A172 (cell line): Measurements from ENCODE around the gene SGO2. TPM values are rescaled to one million over a fixed set of nuclear protein-coding genes. Genes with fewer than 3 reads are reported as not detected.
"Not testable (repeated sequence)": the region's sequence is repeated elsewhere in the genome, so short reads cannot be mapped to it uniquely, and the experiment has no call there.

Experiments
- DNase-seq: peaks from one replicate; pipeline ENCODE4 v3.0.0-alpha.2; 2015; ENCODE audit warnings: low spot score
- total RNA-seq: library from RNA; depleted of rRNA; stranded (reverse); fragments of >200 nt; shearing (Covaris generic); gene quantifications from 2 replicates; pipeline ENCODE4 v1.2.3, GENCODE V29; 2014

SGO2 gene
- total RNA-seq, 1 experiment from 2014 or later: 33.1 TPM

- DNase-seq: peak; percentile 42
Measured at GRCh38 chr2:200592406-200593075, 66.5 kb downstream of the SGO2 start.

DNA sequence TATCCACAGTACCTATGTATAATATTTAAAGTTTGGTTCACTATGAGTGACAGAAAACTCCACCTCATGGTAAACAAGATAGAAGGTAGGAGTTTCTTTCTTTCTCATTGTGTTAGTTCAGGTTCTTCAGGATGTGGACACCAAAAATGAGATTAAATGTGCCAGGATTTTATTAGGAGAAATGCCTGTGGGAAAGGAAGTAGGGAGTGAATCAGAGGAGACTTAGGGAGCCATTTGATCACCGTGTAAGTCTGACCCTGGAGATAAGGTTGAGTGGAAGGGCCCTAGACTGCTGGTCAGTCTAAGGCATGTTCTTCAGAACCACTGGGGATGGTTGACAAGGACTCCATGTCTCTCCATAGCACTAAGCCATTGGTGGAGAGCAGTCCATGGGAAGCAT is 67.9 kb downstream of the SGO2 start:
- no peak for DNase-seq

GRCh38 chr2:200595913-200596312 is 69.9 kb downstream of the SGO2 start:
- no peak for DNase-seq

DNA sequence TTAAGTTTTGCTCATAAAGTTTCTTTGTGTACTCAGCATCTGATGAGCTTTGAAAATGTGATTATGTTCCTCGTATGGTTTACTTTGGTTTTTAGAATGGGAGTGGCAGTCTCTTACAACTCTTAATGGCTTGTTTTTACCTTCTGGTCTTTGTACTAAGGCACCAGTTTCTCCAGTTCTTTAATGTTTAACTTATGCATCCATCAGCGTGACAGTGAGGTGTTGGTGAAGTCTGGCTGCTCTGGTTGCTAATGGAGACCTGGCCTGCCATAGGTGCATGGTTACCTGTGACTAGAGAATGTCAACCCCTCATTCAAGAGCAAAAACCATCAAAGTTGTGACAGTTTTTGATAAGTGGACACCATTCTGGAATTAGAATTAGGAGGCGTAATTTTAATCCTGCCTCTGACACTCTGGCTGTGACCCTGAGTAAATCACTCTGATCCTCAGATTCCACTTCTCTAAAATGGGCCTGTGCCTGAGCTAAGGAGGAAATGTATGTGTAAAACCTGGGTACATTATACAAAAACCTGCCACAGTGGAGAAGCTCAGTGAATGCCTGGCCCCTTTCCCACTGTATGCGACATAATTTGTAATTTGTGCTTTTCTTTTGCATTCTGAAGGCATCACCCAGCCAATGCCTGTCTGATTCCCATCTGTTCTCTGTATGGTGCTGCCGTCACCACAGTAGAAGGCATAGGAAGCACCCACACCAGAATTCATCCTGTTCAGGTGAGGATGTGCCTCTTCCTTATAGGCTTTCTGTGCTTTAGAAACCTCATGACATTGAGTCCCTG is 71.0 kb downstream of the SGO2 start:
- no peak for DNase-seq

DNA sequence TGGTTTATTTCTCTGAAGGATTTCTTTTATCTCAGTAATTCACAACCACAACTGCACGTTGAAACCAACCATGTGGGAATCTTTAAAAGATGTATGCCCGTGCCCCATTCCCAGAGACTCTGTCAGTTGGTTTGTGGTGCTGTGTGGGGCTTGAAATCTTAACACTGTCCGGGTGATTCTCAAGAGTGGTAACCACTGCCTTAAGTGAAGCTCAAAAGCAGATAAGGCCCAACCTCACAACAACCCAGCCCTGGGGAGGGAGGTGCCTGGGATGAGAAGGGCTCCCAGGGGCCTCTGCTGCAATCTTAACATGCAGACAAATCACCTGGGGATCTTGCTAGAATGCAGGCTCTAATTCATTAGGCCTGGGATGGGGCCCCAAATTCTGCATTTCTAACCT is 73.2 kb downstream of the SGO2 start:
- DNase-seq: no peak

GRCh38 chr2:200600549-200601225 is 74.7 kb downstream of the SGO2 start:
- no peak for DNase-seq

DNA sequence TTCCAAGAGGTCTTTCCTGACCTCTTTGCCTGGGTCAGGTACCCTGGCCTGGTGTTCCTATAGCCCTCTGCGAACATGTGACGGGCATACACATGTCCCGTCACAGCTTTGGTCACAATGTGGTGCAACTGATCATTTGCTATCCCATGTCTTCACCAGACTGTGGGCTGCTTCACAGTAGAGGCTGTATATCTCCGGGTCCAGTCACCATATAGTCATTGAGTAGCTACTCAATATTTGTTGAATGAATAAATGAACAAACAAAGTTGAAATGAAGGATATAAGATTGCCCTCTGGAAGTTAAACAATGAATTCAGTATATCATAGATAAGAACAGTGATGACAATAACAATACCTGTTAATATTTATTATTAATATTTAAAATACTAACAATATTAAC is 76.6 kb downstream of the SGO2 start:
- no peak for DNase-seq

DNA sequence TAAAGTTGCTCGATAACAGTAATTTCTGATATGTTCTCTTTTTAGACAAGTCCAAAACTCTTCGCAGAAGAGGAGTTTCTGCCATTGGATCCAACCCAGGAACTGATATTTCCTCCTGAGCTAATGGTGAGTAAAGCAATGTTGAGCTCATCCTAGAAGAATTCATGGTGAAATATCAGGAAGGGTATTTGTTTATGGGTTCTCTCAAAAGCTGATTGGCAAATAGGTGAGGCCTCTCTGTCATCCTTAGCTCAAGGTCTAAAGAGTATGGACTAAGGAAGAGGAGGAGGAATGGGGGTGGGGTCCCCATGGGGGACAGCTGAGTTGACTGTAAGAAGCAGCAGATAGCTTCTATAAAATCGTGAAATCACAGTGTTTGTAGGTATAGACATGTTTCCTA is 78.0 kb downstream of the SGO2 start:
- DNase-seq: peak; percentile 46

- no peak for DNase-seq
Measured at GRCh38 chr2:200604571-200605255, 78.7 kb downstream of the SGO2 start.

- DNase-seq: no peak
Measured at GRCh38 chr2:200608341-200609027, 82.5 kb downstream of the SGO2 start.

DNA sequence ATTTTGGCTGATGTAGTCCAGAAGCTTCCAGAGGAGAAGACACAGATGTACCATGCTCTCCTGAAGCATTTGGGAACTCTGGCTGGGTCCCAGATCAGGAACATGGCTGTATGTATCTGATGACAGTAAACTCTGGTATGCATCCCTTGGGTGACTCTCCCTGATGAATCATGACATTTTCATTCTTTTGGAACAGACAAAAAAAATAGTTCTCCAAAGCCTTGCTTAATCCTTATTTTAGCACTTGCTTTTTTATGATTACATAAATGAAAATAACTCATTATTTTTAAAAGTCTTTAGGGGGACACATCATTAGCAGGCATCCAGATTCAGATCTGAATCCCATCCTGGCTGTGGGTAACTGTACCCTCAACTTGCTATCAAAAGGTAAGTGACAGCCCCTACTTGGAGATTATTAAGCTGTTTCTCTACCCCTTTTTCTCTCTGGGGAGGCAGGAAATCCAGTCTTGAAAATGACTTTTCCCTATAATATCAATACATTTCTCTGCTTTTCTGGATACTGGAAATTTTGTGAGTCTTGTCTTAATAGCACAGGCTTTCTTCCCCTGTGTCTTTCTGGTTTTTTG is 83.1 kb downstream of the SGO2 start:
- peak; percentile 85 for DNase-seq

GRCh38 chr2:200610217-200610616 is 84.2 kb downstream of the SGO2 start:
- DNase-seq: not testable (repeated sequence)

DNA sequence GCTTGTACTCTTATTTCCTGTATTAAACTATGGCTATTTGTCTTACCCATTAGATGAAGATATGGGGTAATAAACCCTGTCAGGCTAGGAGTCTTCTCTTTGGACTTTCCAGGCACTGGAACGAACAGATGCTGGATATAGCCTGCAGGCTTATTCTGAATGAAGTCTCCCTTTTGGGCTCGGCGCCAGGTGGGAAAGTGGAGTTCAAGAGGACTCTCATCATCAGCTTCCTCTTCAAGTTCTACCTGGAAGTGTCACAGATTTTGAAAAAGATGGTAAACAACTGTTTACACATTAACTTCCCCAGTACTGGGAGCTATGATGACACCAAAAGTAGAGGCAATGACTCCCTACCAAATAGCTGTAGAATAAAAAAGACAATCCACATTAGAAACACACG is 87.7 kb downstream of the SGO2 start:
- no peak for DNase-seq

- DNase-seq: no peak
Measured at GRCh38 chr2:200614249-200614648, 88.2 kb downstream of the SGO2 start.

GRCh38 chr2:200615247-200615646 is 89.2 kb downstream of the SGO2 start:
- DNase-seq: peak; percentile 57

DNA sequence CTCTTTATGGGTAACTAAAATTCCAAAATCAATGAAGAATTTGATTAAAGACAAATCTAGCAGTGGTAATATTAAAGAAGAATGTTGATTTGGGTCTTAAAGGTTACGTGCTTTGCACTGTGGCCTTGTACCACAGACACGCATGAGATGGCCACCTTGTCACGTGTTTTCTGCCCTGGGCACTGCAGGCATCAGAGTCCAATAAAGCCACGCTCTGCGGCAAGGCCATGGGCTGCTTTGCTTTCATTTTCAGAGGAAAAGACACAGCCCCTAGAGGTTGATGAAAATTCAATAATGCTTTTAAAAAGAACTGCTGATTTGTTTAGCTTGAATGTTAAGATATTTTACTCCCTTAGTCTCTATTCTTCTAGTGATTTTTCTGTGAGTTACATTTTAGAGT is 90.2 kb downstream of the SGO2 start:
- DNase-seq: no peak

DNA sequence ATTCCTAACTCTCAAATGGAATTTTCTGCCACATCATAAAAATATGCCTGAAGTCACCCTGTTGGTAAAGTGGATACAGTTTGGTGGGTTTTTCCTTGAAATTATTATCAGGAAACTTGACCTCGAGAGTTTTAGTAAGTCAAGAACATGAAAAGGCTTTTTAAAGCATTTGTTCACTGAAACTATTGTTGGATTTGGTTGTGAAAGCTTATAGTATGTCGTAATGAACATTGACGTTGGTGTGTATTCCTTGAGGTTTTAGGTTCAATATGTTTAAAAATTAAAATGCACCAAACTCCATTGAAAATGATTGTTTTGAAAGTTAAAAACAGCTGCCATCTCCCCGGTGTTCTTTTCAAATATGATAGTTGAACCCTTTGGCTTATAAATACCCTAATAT is 90.6 kb downstream of the SGO2 start:
- DNase-seq: no peak

- DNase-seq: no peak
Measured at GRCh38 chr2:200617156-200618053, 91.4 kb downstream of the SGO2 start.

DNA sequence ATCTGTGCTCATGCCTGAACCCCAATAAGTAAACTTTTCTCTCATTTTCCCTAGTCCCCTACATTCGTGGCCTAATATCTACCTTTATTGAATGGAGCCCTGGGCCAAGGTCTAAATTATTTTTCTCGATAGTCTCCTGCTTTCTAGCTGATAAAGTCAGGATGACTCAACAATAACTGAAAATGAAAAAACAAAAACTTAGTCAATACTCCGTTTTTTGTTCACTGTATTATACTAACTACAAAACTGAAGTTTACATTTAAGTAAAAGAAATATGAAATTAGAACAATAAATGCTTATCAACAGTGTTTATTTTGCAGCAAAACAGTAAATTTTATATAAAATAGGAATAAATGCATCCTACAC is 92.0 kb downstream of the SGO2 start:
- DNase-seq: no peak

- no peak for DNase-seq
Measured at GRCh38 chr2:200618590-200619021, 92.6 kb downstream of the SGO2 start.
